GM12891 (cell line): ENCODE measurements around the gene BABAM2.

Experiments used
- POLR2A ChIP-seq: IDR thresholded peaks from 2 replicates; pipeline ENCODE4 v1.6.1; 2011; ENCODE audit warnings: low read depth, low read length, control low read depth
- TAF1 ChIP-seq: IDR thresholded peaks from 2 replicates; pipeline ENCODE4 v1.6.1; 2011; ENCODE audit warnings: low read depth, low read length, control low read depth

DNA sequence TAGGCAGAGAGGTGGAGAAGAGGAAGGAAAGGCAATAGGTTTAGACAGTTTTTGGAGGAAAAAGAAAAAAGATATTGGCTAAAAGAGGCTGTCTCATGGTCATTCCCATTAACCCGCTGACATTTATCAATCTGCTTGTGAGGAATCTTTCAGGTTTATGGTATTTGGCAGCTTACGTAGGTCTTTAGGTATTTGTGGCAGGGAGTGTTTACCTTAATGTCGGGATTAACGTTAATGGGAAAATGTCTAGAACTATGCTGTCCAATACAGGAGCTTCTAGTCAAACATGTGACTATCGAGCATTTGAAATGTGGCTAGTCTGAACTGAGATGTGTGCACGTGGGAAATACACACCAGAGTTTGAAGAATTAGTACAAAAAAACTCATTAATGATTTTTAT lies 144.2 kb downstream of the BABAM2 start:
- TF ChIP-seq POLR2A (no peak), TAF1 (no peak)
